DMS53 (cell line): ENCODE results near the gene CSNK1D.

Experiments used
- DNase-seq: peaks from one replicate; lab custom pipeline; 2025; lab: John Stamatoyannopoulos, UW

CSNK1D gene

DNA sequence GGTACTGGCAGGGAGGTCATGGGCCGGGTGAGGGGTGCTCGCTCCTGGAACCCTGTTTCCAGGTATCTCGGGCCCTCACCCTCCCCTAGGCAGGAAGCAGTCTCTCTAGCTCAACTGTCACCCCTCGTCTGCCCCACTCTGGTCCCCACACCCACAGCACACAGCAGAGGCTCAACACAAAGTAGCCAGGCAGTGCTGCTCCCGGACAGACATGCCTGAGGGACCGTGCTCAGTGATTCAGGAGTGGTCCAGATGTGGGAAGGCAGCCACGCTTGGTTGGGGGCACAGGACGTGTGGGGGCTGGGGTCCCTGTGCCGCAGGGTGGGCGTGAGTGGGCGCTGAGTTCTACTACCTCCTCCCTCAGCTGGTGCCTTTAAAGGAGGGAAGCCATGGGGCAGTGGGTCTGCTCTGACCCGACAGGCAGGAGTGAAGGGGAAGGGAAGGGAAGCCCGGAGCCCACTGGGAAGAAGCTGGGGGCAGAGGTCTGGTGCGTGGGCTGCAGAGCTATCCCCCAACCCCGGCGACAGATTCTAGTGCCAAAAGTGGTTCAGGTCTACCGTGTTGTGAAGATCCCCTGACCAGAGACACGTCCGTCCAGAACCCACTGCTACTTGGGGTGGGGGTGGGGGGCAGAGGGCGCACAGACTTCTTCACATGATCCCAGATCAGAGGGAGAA is 32.9 kb downstream of the CSNK1D start:
- DNase-seq = no peak

DNA sequence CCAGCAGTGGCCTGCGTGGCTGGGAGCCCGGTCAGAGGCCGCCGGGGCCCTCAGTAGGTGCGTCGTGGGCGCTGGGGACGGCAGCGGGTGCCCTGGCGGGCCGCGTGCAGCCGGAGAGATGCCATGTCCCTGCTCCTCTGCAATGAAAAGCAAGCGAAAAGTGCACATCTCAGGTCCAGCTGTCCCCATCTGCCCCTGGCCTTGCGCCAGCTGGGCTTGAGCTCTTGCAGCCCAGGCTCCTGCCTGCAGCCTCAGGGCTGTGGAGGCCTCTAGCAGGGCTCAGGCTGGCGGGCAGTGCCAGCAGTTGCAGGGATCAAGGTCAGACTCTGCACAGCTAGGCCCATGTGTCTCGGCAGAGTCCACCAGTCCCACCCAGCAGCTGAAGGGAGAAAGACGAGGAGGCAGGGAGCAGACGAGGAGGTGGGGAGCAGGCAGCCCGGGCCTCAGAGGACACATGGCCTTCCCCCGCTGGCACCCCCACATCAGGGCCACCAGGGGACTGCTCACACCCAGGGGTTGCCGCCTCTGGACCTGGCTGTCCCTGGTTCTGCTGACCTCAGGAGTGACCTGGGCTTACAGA is 33.5 kb downstream of the CSNK1D start:
- peak; percentile 82 for DNase-seq

GRCh38 chr17:82239401-82239925 is 34.0 kb downstream of the CSNK1D start:
- peak; percentile 65 for DNase-seq

GRCh38 chr17:82238472-82239201 is 34.9 kb downstream of the CSNK1D start:
- DNase-seq = peak; percentile 93

GRCh38 chr17:82237746-82238471 is 35.6 kb downstream of the CSNK1D start:
- DNase-seq = no peak

- peak; percentile 60 for DNase-seq
Observed at GRCh38 chr17:82237083-82237745, 36.3 kb downstream of the CSNK1D start.

- peak; percentile 88 for DNase-seq
Observed at GRCh38 chr17:82236142-82236971, 37.1 kb downstream of the CSNK1D start.

GRCh38 chr17:82235775-82236141 is 37.7 kb downstream of the CSNK1D start:
- DNase-seq = peak; percentile 95

DNA sequence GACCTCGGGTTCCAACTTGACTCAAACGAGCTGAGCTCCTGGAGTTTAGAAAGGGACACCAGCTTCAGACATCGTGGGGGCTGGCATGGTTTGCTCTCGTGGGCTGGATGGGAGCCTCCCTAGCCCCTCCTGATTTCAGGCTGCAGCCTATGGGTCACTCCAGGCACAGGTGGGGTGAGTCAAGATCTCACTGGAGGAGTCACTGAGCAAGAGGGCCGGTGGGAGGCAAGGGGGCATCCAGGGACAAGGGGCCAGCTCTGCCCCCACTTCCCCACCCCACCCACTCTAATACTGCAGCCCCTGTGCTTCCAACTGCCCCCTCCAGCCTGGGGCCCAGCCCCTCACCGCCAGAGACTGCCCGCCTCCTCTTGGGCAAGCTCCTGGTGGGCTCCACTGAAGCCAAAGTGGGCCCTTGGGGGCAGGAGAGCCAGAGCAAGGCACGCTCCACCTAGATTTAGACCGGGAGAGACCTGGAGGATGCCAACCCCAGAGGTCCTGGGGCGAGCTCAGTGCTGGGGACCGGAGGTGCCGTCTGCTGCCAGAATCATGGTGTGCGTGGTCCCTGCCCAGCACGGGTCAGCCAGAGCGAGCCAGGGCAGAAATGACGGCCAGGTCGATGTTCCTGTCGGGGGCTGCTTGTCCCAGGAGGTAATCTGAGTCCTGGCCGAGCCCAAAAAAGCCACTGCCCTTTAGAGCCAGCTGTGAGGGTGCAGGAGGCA is 38.3 kb downstream of the CSNK1D start:
- DNase-seq = no peak

DNA sequence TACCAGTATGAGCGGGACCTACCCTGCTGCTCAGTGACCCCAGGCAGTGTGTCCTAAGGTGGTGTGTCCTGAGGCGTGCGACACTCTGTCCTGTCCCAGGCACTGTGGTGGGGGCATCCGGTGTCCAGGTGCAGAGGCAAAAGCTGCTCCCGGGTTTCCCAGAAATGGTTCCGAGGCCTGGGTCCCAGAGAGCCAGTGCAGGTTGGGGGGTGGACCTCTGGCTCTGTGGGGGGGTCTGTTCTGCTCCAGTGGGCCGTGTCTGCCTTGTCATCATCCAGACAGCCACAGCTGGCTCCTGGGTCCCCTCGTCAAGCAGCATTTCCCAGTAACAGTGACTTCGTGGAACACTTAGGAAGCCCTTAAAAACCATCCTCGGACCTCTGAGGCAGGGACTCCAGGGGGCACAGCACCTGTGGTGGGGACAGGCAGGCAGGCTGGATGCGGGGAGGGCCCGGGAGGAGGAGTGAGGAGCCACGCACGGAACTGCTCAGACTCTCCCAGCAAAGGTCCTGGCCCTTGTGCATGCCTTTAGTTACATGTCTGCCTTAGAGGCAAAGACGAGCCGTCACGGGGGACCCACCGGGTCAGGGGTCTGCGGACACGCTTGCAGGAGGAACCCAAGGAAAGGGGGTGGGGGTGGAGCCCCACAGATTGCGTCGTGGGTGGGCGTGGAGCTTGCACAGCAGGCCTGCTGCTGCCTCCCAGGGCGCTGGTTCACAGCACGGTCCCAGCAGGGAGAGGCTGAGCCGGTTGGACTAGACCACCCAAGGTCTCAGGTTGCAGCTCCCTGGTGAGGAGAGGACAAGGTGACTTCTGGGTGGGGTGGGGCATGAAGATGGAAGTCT is 39.1 kb downstream of the CSNK1D start:
- no peak for DNase-seq

DNA sequence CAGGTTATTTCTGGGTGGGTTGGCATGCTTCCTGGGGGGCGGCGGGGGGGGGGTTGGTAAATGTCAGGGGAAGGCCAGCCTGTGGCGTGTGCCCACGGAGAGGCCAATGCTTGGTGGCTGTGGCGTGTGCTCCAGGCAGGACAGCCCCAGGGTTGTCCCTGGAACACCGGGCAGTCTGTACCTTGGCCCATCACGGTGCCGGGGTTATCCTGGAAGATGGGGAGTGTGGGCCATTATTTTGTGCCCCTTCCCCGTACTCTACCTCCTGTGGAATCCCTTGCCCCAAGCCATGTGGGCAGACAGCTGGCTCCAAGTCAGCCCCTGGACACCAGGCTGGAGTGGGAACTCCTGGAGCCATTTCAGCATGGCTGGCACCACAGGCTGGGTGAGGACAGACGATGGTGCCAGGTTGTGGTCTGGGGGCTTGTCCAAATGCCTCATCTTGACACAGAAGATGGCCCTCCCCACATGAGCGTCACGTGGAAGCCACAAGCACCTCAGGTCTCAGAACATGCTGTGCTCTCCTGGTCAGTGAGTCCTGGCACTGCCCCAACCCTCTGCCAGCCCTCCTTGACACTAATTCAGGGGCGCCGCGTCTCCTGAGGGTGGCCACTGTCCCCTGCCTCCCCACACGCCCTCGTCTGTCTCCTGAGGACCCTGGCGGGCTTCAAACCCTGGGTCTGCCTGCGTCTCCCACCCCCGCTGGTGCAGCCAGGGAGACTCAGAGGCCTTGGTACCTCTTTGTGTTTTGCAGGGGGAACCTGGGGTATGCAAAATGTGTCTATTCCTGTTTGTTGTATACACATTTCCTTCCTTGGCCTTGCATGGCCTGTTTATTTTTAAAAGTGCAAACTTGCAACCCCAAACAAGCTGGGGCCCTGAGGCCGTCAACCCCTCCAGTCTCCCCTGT is 40.4 kb downstream of the CSNK1D start:
- DNase-seq = no peak

- DNase-seq = no peak
Observed at GRCh38 chr17:82232322-82232820, 41.1 kb downstream of the CSNK1D start.

- DNase-seq = peak; percentile 94
Observed at GRCh38 chr17:82231562-82232321, 41.8 kb downstream of the CSNK1D start.

GRCh38 chr17:82231312-82231561 is 42.3 kb downstream of the CSNK1D start:
- no peak for DNase-seq

- peak; percentile 87 for DNase-seq
Observed at GRCh38 chr17:82230609-82231311, 42.7 kb downstream of the CSNK1D start.

- DNase-seq = no peak
Observed at GRCh38 chr17:82229698-82230608, 43.5 kb downstream of the CSNK1D start.
